Glutamatergic neuron (in vitro differentiated cells): ENCODE measurements around the gene HNMT. TPM values are rescaled to one million over a fixed set of nuclear protein-coding genes. Genes with fewer than 3 reads are reported as not detected.

ENCODE experiments used
- DNase-seq: peaks from one replicate; pipeline ENCODE4 v3.0.0; 2022
- H3K27ac Mint-ChIP-seq: one replicate; pipeline ENCODE4 v1.8.0; 2020; ENCODE audit warnings: mild to moderate bottlenecking, mixed read lengths, inconsistent platforms; ENCODE audit not compliant: unreplicated experiment
- H3K27me3 Mint-ChIP-seq: one replicate; pipeline ENCODE4 v1.8.0; 2020; ENCODE audit warnings: mild to moderate bottlenecking, moderate library complexity, mixed read lengths, inconsistent platforms; ENCODE audit not compliant: unreplicated experiment
- H3K36me3 Mint-ChIP-seq: one replicate; pipeline ENCODE4 v1.8.0; 2020; ENCODE audit warnings: mild to moderate bottlenecking, mixed read lengths, inconsistent platforms; ENCODE audit not compliant: unreplicated experiment
- H3K4me1 Mint-ChIP-seq: one replicate; pipeline ENCODE4 v1.8.0; 2020; ENCODE audit warnings: mild to moderate bottlenecking, low read depth, mixed read lengths, inconsistent platforms; ENCODE audit not compliant: unreplicated experiment
- H3K4me3 Mint-ChIP-seq: one replicate; pipeline ENCODE4 v1.8.0; 2020; ENCODE audit warnings: mild to moderate bottlenecking, mixed read lengths, inconsistent platforms; ENCODE audit not compliant: unreplicated experiment
- H3K9me3 Mint-ChIP-seq: one replicate; pipeline ENCODE4 v1.8.0; 2020; ENCODE audit warnings: mild to moderate bottlenecking, moderate library complexity, mixed read lengths, inconsistent platforms; ENCODE audit not compliant: unreplicated experiment
- total RNA-seq: library from RNA; stranded (reverse); fragmentation: NEBNext Ultra II Directional; extraction: Animal tissue kit (Norgen Biotek cat#: 25700); gene quantifications from one replicate; pipeline ENCODE4 v1.2.1, GENCODE V29; 2021; ENCODE audit not compliant: unreplicated experiment
- TF ChIP-seq, protein P1 (sequence below): fragments of 200-600 bp; sonication (generic); IDR thresholded peaks from one replicate; pipeline ENCODE4 v1.5.0; 2021; ENCODE audit not compliant: partially characterized antibody, unreplicated experiment

Gene HNMT
- total RNA-seq, 1 donor from 2014 or later: not detected

DNA sequence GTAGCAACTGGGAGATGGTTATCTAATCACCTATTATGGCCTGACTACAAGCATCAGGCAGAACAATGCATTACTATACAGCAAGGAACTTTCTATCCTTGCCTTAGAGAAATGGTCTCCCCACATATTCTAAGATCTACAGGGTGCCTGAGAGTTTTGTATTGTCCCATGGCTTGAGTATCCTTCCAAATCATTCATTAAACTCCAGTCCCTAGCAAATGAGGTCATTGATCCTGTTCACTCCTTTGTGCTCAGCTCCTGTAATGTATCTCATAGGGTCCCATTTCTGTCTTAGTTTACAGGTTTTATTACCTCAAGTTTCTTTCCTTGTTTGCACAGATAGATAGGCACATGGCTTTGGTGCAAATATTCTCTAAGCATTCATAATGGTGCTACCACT lies 9.0 kb downstream of the HNMT start:
- TF ChIP-seq, protein P1, sequence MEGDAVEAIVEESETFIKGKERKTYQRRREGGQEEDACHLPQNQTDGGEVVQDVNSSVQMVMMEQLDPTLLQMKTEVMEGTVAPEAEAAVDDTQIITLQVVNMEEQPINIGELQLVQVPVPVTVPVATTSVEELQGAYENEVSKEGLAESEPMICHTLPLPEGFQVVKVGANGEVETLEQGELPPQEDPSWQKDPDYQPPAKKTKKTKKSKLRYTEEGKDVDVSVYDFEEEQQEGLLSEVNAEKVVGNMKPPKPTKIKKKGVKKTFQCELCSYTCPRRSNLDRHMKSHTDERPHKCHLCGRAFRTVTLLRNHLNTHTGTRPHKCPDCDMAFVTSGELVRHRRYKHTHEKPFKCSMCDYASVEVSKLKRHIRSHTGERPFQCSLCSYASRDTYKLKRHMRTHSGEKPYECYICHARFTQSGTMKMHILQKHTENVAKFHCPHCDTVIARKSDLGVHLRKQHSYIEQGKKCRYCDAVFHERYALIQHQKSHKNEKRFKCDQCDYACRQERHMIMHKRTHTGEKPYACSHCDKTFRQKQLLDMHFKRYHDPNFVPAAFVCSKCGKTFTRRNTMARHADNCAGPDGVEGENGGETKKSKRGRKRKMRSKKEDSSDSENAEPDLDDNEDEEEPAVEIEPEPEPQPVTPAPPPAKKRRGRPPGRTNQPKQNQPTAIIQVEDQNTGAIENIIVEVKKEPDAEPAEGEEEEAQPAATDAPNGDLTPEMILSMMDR: no peak
- H3K27ac Mint-ChIP-seq: no peak overlapping the region
- no peaks in the 10 kb centered on the region for H3K9me3 Mint-ChIP-seq
- H3K4me3 Mint-ChIP-seq: no peak overlapping the region
- H3K27me3 Mint-ChIP-seq: no peaks in the 10 kb centered on the region
- no peaks in the 10 kb centered on the region for H3K36me3 Mint-ChIP-seq
- H3K4me1 Mint-ChIP-seq: no peaks in the 10 kb centered on the region
- no peak for DNase-seq

DNA sequence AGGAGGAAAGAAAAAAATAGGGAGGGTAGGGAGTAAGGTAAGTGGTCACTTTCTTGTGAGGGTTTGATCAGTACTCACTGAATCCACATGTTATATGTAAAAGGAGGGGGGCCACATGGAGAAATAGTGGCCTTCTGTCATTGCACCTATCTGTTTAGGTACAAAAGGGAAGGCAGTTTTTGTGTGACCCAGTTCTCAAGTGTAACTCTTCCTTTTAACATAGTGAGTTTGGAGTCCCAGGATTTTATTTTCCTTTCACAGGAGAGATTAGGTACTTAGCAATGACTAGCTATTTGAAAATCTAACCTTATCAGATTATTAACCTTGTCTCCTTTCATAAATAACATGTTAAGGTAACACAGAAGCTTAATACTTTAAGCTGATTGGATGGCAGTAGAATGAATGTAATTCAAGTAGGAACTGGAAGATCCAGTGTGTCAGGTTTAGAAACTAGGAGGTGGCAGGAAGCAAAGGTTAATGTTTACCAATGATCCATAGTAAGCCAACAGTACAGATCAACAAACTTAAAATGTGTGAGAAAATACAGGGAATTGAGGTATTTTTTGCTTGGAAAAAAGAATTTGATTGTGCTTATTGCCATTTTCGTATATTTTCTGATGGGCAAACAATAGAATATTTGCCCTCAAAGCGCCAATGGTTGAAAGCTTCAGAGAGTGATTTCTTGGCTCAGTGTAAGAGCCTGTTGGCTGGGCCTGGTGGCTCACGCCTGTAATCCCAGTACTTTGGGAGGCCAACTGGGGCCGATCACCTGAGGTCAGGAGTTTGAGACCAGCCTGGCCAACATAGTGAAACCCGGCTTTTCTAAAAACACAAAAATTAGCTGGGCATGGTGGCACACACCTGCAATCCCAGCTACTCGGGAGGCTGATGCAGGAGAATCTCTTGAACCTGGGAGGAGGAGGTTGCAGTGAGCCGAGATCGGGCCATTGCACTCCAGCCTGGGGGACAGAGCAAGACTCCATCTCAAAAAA lies 11.3 kb downstream of the HNMT start:
- H3K36me3 Mint-ChIP-seq: no peaks in the 10 kb centered on the region
- no peaks in the 10 kb centered on the region for H3K9me3 Mint-ChIP-seq

DNA sequence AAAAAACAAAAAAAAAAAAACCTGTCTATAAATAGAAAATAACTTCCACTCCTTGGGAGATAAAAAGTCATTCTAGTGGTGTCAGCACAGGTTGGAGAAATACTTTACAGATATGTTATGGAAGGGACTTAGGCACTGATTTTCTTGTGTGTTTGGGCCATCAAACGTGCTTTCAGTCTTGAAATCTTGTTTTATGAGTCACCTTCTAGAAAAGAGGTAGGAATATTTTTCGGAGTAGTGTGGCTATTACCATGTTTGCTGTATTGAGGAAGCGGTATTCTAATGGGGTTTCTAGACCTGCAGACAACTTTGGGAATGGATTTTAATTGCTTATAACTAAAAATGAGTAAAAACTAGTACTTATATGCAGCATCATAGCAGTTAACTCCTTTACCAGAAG lies 12.0 kb downstream of the HNMT start:
- TF ChIP-seq, protein P1: no peak
- DNase-seq: no peak
- Mint-ChIP-seq H3K27ac (no peak overlapping the region), H3K4me3 (no peak overlapping the region), H3K27me3 (no peaks in the 10 kb centered on the region), H3K36me3 (no peaks in the 10 kb centered on the region), H3K4me1 (no peaks in the 10 kb centered on the region), H3K9me3 (no peaks in the 10 kb centered on the region)

More for the DNA sequence above, 11.3 kb downstream of the HNMT start:
- Mint-ChIP-seq H3K4me3 (no peak overlapping the region), H3K4me1 (no peaks in the 10 kb centered on the region), H3K27ac (no peak overlapping the region), H3K27me3 (no peaks in the 10 kb centered on the region)
- TF ChIP-seq, protein P1: no peak
- no peak for DNase-seq

DNA sequence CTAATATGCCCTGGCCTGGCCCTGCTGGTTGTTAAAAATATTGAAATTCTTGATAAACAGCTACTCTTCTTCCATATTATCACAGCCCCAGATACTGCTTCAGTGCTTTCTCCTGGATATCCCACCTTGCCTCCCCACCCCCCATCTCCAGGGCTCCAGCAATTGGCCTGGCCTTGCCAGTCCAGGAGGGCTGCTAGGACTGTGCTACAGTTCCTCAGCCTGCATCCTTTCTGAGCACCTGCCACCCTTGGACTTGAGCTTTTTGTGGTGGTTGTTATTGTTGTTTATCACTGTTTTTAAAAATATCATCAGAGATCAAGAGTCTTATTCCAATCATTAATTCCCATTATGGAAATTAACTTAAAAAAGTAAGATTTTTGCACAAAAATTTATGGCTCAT lies 13.5 kb downstream of the HNMT start:
- H3K4me1 Mint-ChIP-seq: no peaks in the 10 kb centered on the region
- no peak overlapping the region for H3K4me3 Mint-ChIP-seq
- TF ChIP-seq, protein P1: no peak
- H3K27ac Mint-ChIP-seq: no peak overlapping the region
- no peaks in the 10 kb centered on the region for H3K36me3 Mint-ChIP-seq
- no peak for DNase-seq
- H3K9me3 Mint-ChIP-seq: no peaks in the 10 kb centered on the region
- no peaks in the 10 kb centered on the region for H3K27me3 Mint-ChIP-seq

DNA sequence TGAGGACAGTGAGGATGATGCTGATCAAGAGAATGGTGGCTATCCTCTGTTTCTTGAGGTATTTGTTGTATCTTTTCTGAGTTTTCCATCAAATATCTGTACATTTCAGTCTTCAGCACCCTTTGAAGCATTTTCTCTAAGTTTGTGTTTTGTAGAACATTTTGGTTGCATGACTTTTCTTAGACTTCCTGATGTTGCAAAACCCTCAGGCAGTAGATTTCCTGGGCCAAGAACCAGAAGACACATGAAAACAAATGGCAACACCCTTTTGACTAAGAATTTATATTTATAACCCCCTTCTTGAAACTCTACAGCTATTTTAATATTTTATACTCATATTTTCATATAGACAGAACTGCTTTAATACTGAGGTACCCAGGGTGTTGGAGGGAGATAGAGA lies 16.2 kb downstream of the HNMT start:
- Mint-ChIP-seq H3K27me3 (no peaks in the 10 kb centered on the region), H3K27ac (no peak overlapping the region), H3K9me3 (no peaks in the 10 kb centered on the region), H3K4me3 (no peak overlapping the region), H3K36me3 (no peaks in the 10 kb centered on the region), H3K4me1 (no peaks in the 10 kb centered on the region)
- DNase-seq: no peak
- TF ChIP-seq, protein P1: no peak
